HepG2 (cell line): ENCODE measurements around the gene TTLL11. TPM values are rescaled to one million over a fixed set of nuclear protein-coding genes. Genes with fewer than 3 reads are reported as not detected.

Experiments
- HBP1 ChIP-seq: IDR thresholded peaks from 2 replicates; pipeline ENCODE4 v1.6.1; 2016; ENCODE audit warnings: low read depth, control low read depth
- KDM1A ChIP-seq: IDR thresholded peaks from 2 replicates; pipeline ENCODE4 v1.6.1; 2016; ENCODE audit warnings: missing compliant biosample characterization
- STAT5B ChIP-seq: sonication (generic); formaldehyde crosslinking; IDR thresholded peaks from 2 replicates; pipeline ENCODE4 v1.4.0; 2020; ENCODE audit warnings: missing genetic modification reagents
- ZBTB26 ChIP-seq: IDR thresholded peaks from 2 replicates; pipeline ENCODE4 v1.6.1; 2016; ENCODE audit warnings: missing compliant biosample characterization, missing genetic modification reagents, borderline replicate concordance
- ZHX2 ChIP-seq, 2 experiments: sonication (generic) in 1 of 2; formaldehyde crosslinking in 1 of 2; IDR thresholded peaks; 2 replicates each; pipeline versions ENCODE4 v1.6.1 to v1.9.0; 2014 to 2022; ENCODE audit warnings: antibody characterized with exemption in 1 of 2, borderline replicate concordance in 1 of 2, inconsistent platforms in 1 of 2, low read depth in 1 of 2, missing genetic modification reagents in 1 of 2
- ZNF546 ChIP-seq: sonication (generic); formaldehyde crosslinking; conservative IDR thresholded peaks from 2 replicates; pipeline ENCODE4 v1.8.1; 2023; ENCODE audit warnings: mild to moderate bottlenecking, missing genetic modification reagents
- ZNF687 ChIP-seq: sonication (generic); formaldehyde crosslinking; IDR thresholded peaks from 2 replicates; pipeline ENCODE4 v1.5.1; 2020; ENCODE audit warnings: mild to moderate bottlenecking, missing genetic modification reagents, moderate library complexity
- ZNF691 ChIP-seq: sonication (generic); formaldehyde crosslinking; IDR thresholded peaks from 2 replicates; pipeline ENCODE4 v1.4.0; 2020; ENCODE audit warnings: missing genetic modification reagents, low read depth, mild to moderate bottlenecking, borderline replicate concordance
- ZNF788 ChIP-seq: sonication (generic); formaldehyde crosslinking; IDR thresholded peaks from 2 replicates; pipeline ENCODE4 v1.5.0; 2020; ENCODE audit warnings: mild to moderate bottlenecking, missing genetic modification reagents, borderline replicate concordance
- ZNF841 ChIP-seq: sonication (generic); formaldehyde crosslinking; IDR thresholded peaks from 2 replicates; pipeline ENCODE4 v1.8.1; 2023; ENCODE audit warnings: missing genetic modification reagents, borderline replicate concordance
- polyA plus RNA-seq, 8 experiments: library from polyadenylated mRNA; depleted of rRNA in 3 of 8; stranded (reverse) in 7 of 8; unstranded in 1 of 8; fragments of >200 nt; fragmentation: Illumina TruSeq in 4 of 8; extraction: Trizol in 4 of 8; gene quantifications; 2 replicates each; pipeline versions ENCODE4 v1.2.1 to v1.2.3, GENCODE V29; 2011 to 2016; ENCODE audit warnings: low read depth in 4 of 8, missing spikeins in 1 of 8, mixed read lengths in 1 of 8; ENCODE audit not compliant: insufficient read depth in 1 of 8
- total RNA-seq, 5 experiments: library from RNA; depleted of rRNA; stranded (reverse); fragments of >200 nt; fragmentation: Illumina TruSeq; extraction: Trizol; gene quantifications; 2 replicates each; pipeline ENCODE4 v1.2.3, GENCODE V29; 2016; ENCODE audit warnings: low read depth in 1 of 5

Gene TTLL11
- total and polyA plus RNA-seq, 2 of the 13 experiments (the other 11 are each of a cell fraction or from before 2014, with no cell fraction given), result 4.5 to 5.2 TPM

GRCh38 chr9:122092611-122093506 lies at the start of gene TTLL11 (continued):
- TF ChIP-seq ZNF687 (CRISPR knock-in tag) (peak; percentile 85), ZHX2 (IDR thresholded peaks at IDR 0.05; ENCODE audit: low read depth) (peak; percentile 99), ZHX2 (CRISPR knock-in tag; IDR thresholded peaks at IDR 0.05; ENCODE audit: borderline replicate concordance) (no peak), ZNF788 (peak; percentile 66; the same call in 1 of the 2 replicates), HBP1 (peak; percentile 91), ZNF546 (CRISPR knock-in tag) (peak; percentile 88), ZNF691 (CRISPR knock-in tag) (0 out of 2 replicates have a peak, but pooled peaks have one; percentile 24), KDM1A (CRISPR knock-in tag) (no peak), STAT5B (CRISPR knock-in tag) (no peak), ZBTB26 (peak; percentile 26; the same call in 1 of the 2 replicates), ZNF841 (CRISPR knock-in tag) (no peak)
